SJSA1 (cell line): Measurements from ENCODE around the gene EIF2B4. TPM values are rescaled to one million over a fixed set of nuclear protein-coding genes. Genes with fewer than 3 reads are reported as not detected.
A peak's percentile ranks its signal among the peaks of the same experiment; 100 is the strongest.

Source experiments
- DNase-seq, 2 experiments: peaks; one replicate each; pipeline ENCODE4 v3.0.0-alpha.2; 2015 to 2020; ENCODE audit warnings: low spot score in 2 of 2, low read depth in 1 of 2
- H3K27ac ChIP-seq: fragments of 250-450 bp; sonication (Bioruptor Pico); 2 replicates; pipeline ENCODE4 v1.5.1; 2020; ENCODE audit warnings: mild to moderate bottlenecking, moderate library complexity
- H3K27me3 ChIP-seq: fragments of 250-450 bp; sonication (Bioruptor Pico); replicated peaks from 2 replicates; pipeline ENCODE4 v1.5.1; 2020; ENCODE audit warnings: mild to moderate bottlenecking, moderate library complexity
- H3K36me3 ChIP-seq: fragments of 250-450 bp; sonication (Bioruptor Pico); 2 replicates; pipeline ENCODE4 v1.5.1; 2020; ENCODE audit warnings: mild to moderate bottlenecking
- H3K4me1 ChIP-seq: fragments of 250-450 bp; sonication (Bioruptor Pico); replicated peaks from 2 replicates; pipeline ENCODE4 v1.6.1; 2021; ENCODE audit warnings: mild to moderate bottlenecking
- H3K4me3 ChIP-seq: fragments of 250-450 bp; sonication (Bioruptor Pico); 2 replicates; pipeline ENCODE4 v1.5.1; 2020; ENCODE audit warnings: mild to moderate bottlenecking
- H3K9me3 ChIP-seq: fragments of 250-450 bp; sonication (Bioruptor Pico); replicated peaks from 2 replicates; pipeline ENCODE4 v1.5.1; 2020; ENCODE audit warnings: mild to moderate bottlenecking
- total RNA-seq: library from RNA; depleted of rRNA; stranded (reverse); fragments of >200 nt; shearing (Covaris generic); gene quantifications from 2 replicates; pipeline ENCODE4 v1.2.3, GENCODE V29; 2014; rRNA removed

The EIF2B4 gene
- 29.8 and 52.1 TPM in 2 replicates for total RNA-seq

GRCh38 chr2:27370026-27370815 lies at the start of gene EIF2B4, which contains the start of gene SNX17:
Gene EIF2B4, minus strand, starts transcription at chr2:27370338. Its CDS starts 24 bp downstream, at chr2:27370314.
Gene SNX17, plus strand, starts transcription at chr2:27370616. Its CDS starts 128 bp downstream, at chr2:27370744.
- Histone ChIP-seq H3K4me1 (peaks cover 21% of the 10 kb centered on the region), H3K27ac (peak within 1 kb of the TSS; percentile 69), H3K4me3 (peak within 1 kb of the TSS; percentile 89), H3K9me3 (no peaks in the 10 kb centered on the region), H3K36me3 (peaks cover 80% of the 10 kb centered on the region), H3K27me3 (no peaks in the 10 kb centered on the region)
- peak; percentile 96 to 99 for DNase-seq

GRCh38 chr2:27416151-27416550 lies 46.0 kb upstream of the EIF2B4 start:
- DNase-seq = no peak
- Histone ChIP-seq H3K4me1 (no peaks in the 10 kb centered on the region), H3K4me3 (no peak overlapping the region), H3K27me3 (no peaks in the 10 kb centered on the region), H3K36me3 (no peaks in the 10 kb centered on the region), H3K27ac (no peak overlapping the region), H3K9me3 (no peaks in the 10 kb centered on the region)

GRCh38 chr2:27412419-27413152 lies 42.4 kb upstream of the EIF2B4 start:
- H3K4me3 ChIP-seq = no peak overlapping the region
- H3K27me3 ChIP-seq = no peaks in the 10 kb centered on the region
- no peaks in the 10 kb centered on the region for H3K9me3 ChIP-seq
- peaks cover 10% of the 10 kb centered on the region for H3K4me1 ChIP-seq
- H3K27ac ChIP-seq = no peak overlapping the region
- H3K36me3 ChIP-seq = peaks cover 8% of the 10 kb centered on the region
- no peak for DNase-seq

GRCh38 chr2:27409321-27410073 lies 39.4 kb upstream of the EIF2B4 start, which contains the start of gene PPM1G:
Gene PPM1G, minus strand, starts transcription at chr2:27409591. Its CDS starts 169 bp downstream, at chr2:27409422.
- no peaks in the 10 kb centered on the region for H3K27me3 ChIP-seq
- H3K27ac ChIP-seq = peak within 1 kb of the TSS; percentile 67
- peaks cover 12% of the 10 kb centered on the region for H3K4me1 ChIP-seq
- peaks cover 31% of the 10 kb centered on the region for H3K36me3 ChIP-seq
- no peaks in the 10 kb centered on the region for H3K9me3 ChIP-seq
- DNase-seq = peak; percentile 89 to 94
- peak within 1 kb of the TSS; percentile 98 for H3K4me3 ChIP-seq

- peak overlapping the region; percentile 98 for H3K4me3 ChIP-seq
- H3K4me1 ChIP-seq = peaks cover 12% of the 10 kb centered on the region
- H3K9me3 ChIP-seq = no peaks in the 10 kb centered on the region
- DNase-seq = peak in 1 of 2 experiments; percentile 49
- peak overlapping the region; percentile 67 for H3K27ac ChIP-seq
- no peaks in the 10 kb centered on the region for H3K27me3 ChIP-seq
- H3K36me3 ChIP-seq = peaks cover 31% of the 10 kb centered on the region
These were observed 38.6 kb upstream of the EIF2B4 start for GRCh38 chr2:27408601-27409320.

- peaks cover 12% of the 10 kb centered on the region for H3K4me1 ChIP-seq
- H3K27me3 ChIP-seq = no peaks in the 10 kb centered on the region
- H3K27ac ChIP-seq = no peak overlapping the region
- H3K4me3 ChIP-seq = peak overlapping the region; percentile 98
- H3K9me3 ChIP-seq = no peaks in the 10 kb centered on the region
- peak in 1 of 2 experiments; percentile 40 for DNase-seq
- peaks cover 34% of the 10 kb centered on the region for H3K36me3 ChIP-seq
These were observed 37.8 kb upstream of the EIF2B4 start for GRCh38 chr2:27407798-27408491.

GRCh38 chr2:27400348-27401135 lies 30.4 kb upstream of the EIF2B4 start:
- H3K4me1 ChIP-seq = no peaks in the 10 kb centered on the region
- no peak for DNase-seq

GRCh38 chr2:27398962-27399361 lies 28.8 kb upstream of the EIF2B4 start:
- Histone ChIP-seq H3K27ac (no peak overlapping the region), H3K4me3 (no peak overlapping the region), H3K36me3 (peaks cover 29% of the 10 kb centered on the region), H3K4me1 (no peaks in the 10 kb centered on the region), H3K9me3 (no peaks in the 10 kb centered on the region), H3K27me3 (no peaks in the 10 kb centered on the region)
- DNase-seq = no peak

More at GRCh38 chr2:27400348-27401135, 30.4 kb upstream of the EIF2B4 start:
- Histone ChIP-seq H3K4me3 (no peak overlapping the region), H3K27me3 (no peaks in the 10 kb centered on the region), H3K27ac (no peak overlapping the region), H3K9me3 (no peaks in the 10 kb centered on the region), H3K36me3 (peaks cover 34% of the 10 kb centered on the region)

GRCh38 chr2:27393225-27393624 lies 23.1 kb upstream of the EIF2B4 start:
- Histone ChIP-seq H3K27me3 (no peaks in the 10 kb centered on the region), H3K9me3 (no peaks in the 10 kb centered on the region), H3K4me1 (no peaks in the 10 kb centered on the region), H3K36me3 (peaks cover 25% of the 10 kb centered on the region), H3K27ac (no peak overlapping the region), H3K4me3 (no peak overlapping the region)
- no peak for DNase-seq

GRCh38 chr2:27390822-27391679 lies 20.9 kb upstream of the EIF2B4 start:
- no peaks in the 10 kb centered on the region for H3K27me3 ChIP-seq
- H3K4me3 ChIP-seq = no peak overlapping the region
- H3K36me3 ChIP-seq = peaks cover 36% of the 10 kb centered on the region
- no peaks in the 10 kb centered on the region for H3K4me1 ChIP-seq
- no peaks in the 10 kb centered on the region for H3K9me3 ChIP-seq
- H3K27ac ChIP-seq = no peak overlapping the region
- DNase-seq = no peak

GRCh38 chr2:27381577-27382181 lies 11.5 kb upstream of the EIF2B4 start:
- no peak overlapping the region for H3K27ac ChIP-seq
- no peak overlapping the region for H3K4me3 ChIP-seq
- H3K4me1 ChIP-seq = peaks cover 25% of the 10 kb centered on the region
- no peaks in the 10 kb centered on the region for H3K9me3 ChIP-seq
- H3K36me3 ChIP-seq = peaks cover 90% of the 10 kb centered on the region
- no peak for DNase-seq
- H3K27me3 ChIP-seq = no peaks in the 10 kb centered on the region
